Muscle of leg (tissue), 11 donors: ENCODE data around the gene BEAN1. TPM values are rescaled to one million over a fixed set of nuclear protein-coding genes. Genes with fewer than 3 reads are reported as not detected.
"Not testable (repeated sequence)": the region's sequence is repeated elsewhere in the genome, so short reads cannot be mapped to it uniquely, and the experiment has no call there.

Experiments
- DNase-seq: peaks from one replicate; pipeline ENCODE4 v3.0.0; 2013
- H3K27ac ChIP-seq: one replicate; pipeline ENCODE4 v1.5.1; 2013; ENCODE audit warnings: mild to moderate bottlenecking, low read length, control low read depth
- H3K27me3 ChIP-seq: one replicate; pipeline ENCODE4 v1.6.1; 2013; ENCODE audit warnings: low read length; ENCODE audit not compliant: control insufficient read depth, insufficient read depth
- H3K36me3 ChIP-seq: one replicate; pipeline ENCODE4 v1.6.1; 2013; ENCODE audit warnings: low read length; ENCODE audit not compliant: control insufficient read depth, insufficient read depth
- H3K4me1 ChIP-seq: one replicate; pipeline ENCODE4 v1.6.1; 2013; ENCODE audit warnings: low read length; ENCODE audit not compliant: control insufficient read depth, insufficient read depth
- H3K4me3 ChIP-seq: one replicate; pipeline ENCODE4 v1.5.1; 2013; ENCODE audit warnings: low read length, control low read depth
- H3K9me3 ChIP-seq: replicated peaks from 2 replicates; pipeline ENCODE4 v1.6.1; 2013; ENCODE audit warnings: low read depth, low read length; ENCODE audit not compliant: control insufficient read depth
- WGBS: methylation state at CpG from one replicate; pipeline ENCODE4 v1.1.5; 2013; ENCODE audit warnings: missing lambda C conversion rate; ENCODE audit not compliant: insufficient coverage; 5-methylcytosine and 5-hydroxymethylcytosine counted together
- polyA plus RNA-seq, 8 donors: library from polyadenylated mRNA; unstranded; fragments of 120-200 nt; gene quantifications; one replicate each; pipeline versions ENCODE4 v1.2.1 to v1.2.3, GENCODE V29; 2013; ENCODE audit warnings: inconsistent platforms in 1 of 8, low replicate concordance in 1 of 8; ENCODE audit not compliant: insufficient read length in 8 of 8, insufficient read depth in 1 of 8
- total RNA-seq: library from RNA; stranded (reverse); fragments of 120-200 nt; gene quantifications from one replicate; pipeline ENCODE4 v1.2.4, GENCODE V29; 2013

BEAN1 gene
- total and polyA plus RNA-seq, 9 donors = 0.40 to 2.1 (median 0.80) TPM

DNA sequence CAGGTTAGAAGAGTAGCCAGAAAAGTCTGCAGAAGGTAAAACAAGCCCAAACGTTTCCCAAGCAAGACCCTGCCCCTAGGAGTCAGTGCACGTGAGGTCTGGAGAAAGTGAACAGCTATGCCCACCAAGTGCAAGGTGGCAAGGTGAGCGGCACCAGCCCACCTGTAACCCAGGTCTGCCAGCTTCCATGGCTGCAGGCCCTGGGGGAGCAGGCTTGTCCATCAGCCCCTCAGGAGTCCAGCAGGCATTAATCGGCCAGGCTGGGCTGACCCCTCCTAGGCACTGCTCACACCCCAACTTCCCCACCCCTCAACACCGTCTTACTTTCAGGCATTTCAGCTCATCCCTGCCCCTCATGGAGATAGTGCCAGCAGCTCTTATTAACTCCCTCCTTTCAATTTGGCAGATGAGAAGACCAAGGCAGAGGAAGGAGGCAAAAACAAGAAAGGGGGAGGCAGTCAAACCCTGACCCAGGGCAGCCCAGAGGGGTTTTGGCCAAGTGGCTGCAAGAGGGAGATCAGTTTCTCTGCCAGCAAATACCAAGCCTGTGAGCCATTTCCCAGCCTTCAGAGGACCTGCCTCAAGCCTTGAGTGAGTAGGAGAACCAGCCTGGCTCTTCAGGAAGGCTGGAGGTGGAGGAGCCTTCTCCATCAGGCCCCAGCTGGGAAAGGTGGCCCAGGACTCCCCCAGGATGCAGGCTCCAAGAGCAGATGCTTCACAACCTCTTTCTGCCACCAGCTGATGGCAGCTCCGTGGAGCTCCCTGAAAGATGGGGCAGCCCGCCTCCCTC is 14.7 kb downstream of the BEAN1 start:
- Histone ChIP-seq H3K4me3 (no peak overlapping the region), H3K36me3 (no peaks in the 10 kb centered on the region), H3K27ac (no peak overlapping the region), H3K9me3 (no peaks in the 10 kb centered on the region), H3K4me1 (no peaks in the 10 kb centered on the region), H3K27me3 (peaks cover 19% of the 10 kb centered on the region)
- WGBS = 66% methylated on average over 3 of the region's 7 CpGs
- no peak for DNase-seq

DNA sequence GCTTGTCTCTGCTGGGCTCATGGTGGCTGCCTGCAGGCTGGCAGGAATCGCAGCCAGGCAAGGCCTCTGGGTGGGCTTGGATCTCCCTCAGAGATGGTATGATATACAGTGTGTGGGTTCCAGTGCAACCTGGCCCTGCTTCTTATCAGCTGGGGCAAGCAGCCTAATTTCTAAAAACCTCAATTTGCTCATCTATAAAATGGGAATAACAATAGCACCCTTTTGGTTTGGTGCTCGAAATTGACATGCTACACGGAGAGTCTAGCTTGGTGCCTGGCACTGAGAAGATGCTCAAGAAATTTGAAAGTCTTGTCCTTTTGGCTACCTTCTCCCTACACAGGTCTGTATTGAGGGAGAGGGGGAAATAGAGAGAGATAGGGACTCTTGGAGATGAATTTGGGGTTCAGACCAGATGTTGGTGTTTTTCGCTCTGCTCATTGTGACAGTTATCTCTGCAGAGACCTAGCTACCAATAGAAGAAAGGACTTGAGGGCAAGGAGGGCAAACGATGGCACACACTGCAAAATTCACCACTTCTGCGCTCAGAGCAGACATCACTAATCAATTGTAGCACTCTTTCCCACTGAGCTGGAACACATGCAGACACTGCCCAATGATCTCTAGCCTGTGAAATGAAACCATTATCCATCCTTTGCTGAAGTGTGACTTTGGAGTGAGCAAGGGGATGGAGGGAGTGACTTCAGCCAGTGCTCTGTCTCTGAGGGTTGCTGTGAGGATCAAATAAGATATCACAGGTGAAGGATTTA is 15.6 kb downstream of the BEAN1 start:
- Histone ChIP-seq H3K9me3 (no peaks in the 10 kb centered on the region), H3K27ac (no peak overlapping the region), H3K36me3 (no peaks in the 10 kb centered on the region), H3K4me1 (no peaks in the 10 kb centered on the region), H3K27me3 (peaks cover 19% of the 10 kb centered on the region), H3K4me3 (no peak overlapping the region)
- WGBS = 30% methylated on average over 2 of the region's 6 CpGs
- DNase-seq = no peak

DNA sequence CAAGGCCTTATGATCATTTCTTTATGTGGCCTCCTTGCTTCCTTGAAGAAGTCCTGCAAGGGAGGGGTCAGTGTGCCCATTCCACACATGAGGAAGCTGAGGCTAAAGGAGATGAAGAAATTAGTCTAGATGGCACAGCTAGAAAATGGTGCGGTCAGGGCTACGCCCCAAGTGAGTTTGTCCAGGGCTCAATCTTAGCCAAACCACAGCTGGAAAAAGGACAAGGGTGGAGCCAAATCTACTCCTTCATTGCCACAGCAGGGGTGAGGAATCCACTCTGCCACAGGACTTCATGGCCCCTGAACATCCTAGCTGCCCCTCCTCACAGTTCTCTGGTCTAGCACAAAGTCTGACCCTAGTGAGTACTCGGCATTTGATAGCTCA is 16.2 kb downstream of the BEAN1 start:
- H3K9me3 ChIP-seq = no peaks in the 10 kb centered on the region
- H3K27me3 ChIP-seq = peaks cover 19% of the 10 kb centered on the region
- H3K4me1 ChIP-seq = no peaks in the 10 kb centered on the region
- DNase-seq = no peak
- no peak overlapping the region for H3K4me3 ChIP-seq
- WGBS = 76% methylated on average over 3 of the region's 3 CpGs
- H3K27ac ChIP-seq = no peak overlapping the region
- no peaks in the 10 kb centered on the region for H3K36me3 ChIP-seq

DNA sequence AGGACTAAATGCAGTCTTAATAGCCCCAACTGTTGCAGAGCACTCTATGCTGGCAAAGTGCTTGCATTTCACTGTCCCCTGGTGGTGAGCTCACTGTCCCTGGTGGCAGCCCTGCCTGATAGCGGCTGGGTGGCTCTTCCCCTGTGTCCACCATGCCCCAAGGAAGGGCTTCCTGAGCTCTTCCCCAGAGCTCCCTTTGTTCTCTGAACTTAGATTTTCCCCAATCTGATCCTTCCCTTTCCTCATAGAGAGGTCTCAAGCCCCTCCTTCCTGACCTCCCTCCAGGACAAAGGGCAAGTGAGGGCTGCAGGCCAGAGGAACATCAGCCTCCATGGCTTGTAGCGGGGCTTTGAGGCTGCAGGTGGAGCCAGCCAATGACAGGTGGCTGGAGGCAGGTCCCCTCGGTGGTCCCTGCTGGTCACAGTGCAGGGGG is 17.0 kb downstream of the BEAN1 start:
- WGBS = 25% methylated on average over 3 of the region's 3 CpGs
- Histone ChIP-seq H3K4me1 (no peaks in the 10 kb centered on the region), H3K36me3 (no peaks in the 10 kb centered on the region), H3K27me3 (peaks cover 14% of the 10 kb centered on the region), H3K27ac (no peak overlapping the region), H3K9me3 (no peaks in the 10 kb centered on the region), H3K4me3 (no peak overlapping the region)
- no peak for DNase-seq

DNA sequence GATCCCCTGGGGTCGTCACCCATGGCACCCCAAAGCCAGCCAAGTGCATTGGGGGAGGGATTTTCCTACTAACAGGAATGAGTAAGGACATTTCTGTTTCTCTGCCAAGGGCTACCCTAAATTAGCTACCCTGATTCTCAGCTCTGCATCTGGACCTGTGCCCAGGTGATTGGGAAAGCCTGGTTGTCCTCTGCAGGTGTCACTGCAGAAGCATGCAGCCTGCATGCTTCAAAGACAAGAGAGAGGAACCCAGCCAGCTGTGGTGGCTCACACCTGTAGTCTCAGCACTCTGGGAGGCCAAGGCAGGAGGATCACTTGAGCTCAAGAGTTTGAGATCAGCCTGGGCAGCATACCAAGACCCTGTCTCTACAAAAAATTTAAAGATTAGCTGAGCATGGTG is 19.6 kb downstream of the BEAN1 start:
- H3K36me3 ChIP-seq = no peaks in the 10 kb centered on the region
- no peak overlapping the region for H3K27ac ChIP-seq

DNA sequence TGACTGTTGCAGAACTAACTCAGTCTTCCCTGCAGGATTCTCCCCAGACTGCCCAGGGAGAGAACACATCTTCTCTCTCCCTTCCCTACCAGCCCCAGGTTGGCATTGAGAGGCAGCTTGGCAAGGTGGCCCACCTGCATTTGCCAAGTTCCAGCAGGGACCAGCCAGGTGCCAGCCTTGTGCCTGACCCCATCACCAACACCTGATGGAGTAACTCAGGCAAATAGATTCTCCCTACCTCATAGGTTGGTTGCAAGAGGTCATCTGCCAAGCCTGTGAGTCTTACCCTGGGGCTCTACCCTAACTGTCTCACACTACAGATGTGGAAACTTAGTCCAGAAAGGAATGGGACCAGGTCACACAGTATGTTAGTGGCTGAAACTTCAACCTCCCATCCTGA is 20.4 kb downstream of the BEAN1 start:
- Histone ChIP-seq H3K27ac (no peak overlapping the region), H3K27me3 (peaks cover 7% of the 10 kb centered on the region), H3K4me1 (no peaks in the 10 kb centered on the region), H3K4me3 (no peak overlapping the region), H3K9me3 (no peaks in the 10 kb centered on the region), H3K36me3 (no peaks in the 10 kb centered on the region)
- no peak for DNase-seq

More for the DNA sequence above, 19.6 kb downstream of the BEAN1 start:
- Histone ChIP-seq H3K9me3 (no peaks in the 10 kb centered on the region), H3K27me3 (peaks cover 7% of the 10 kb centered on the region), H3K4me3 (no peak overlapping the region), H3K4me1 (no peaks in the 10 kb centered on the region)
- WGBS = no CpG with 5 or more reads among the region's 1 CpG
- no peak for DNase-seq

DNA sequence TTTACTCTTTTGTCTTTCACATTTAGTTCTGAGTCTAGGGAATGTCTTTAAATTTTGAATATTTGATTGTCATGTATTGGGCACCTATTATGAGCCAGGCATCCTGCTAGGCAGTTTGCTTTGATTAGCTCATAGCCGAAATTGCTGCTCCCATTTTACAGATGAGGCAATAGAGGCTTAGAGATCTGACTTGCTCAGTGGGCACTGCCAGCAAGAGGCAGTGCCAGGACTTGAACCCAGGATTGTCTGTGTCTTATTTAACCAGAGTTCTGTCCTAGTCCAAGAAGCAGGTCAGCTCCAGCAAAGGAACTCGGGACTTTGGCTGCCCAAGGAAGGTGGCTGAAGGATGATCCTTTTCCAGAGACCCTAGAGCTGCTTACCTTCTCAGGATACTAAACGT is 24.5 kb downstream of the BEAN1 start:
- no peak overlapping the region for H3K27ac ChIP-seq
- WGBS = 100% methylated on average over 2 of the region's 3 CpGs
- no peaks in the 10 kb centered on the region for H3K9me3 ChIP-seq
- H3K36me3 ChIP-seq = no peaks in the 10 kb centered on the region
- H3K4me1 ChIP-seq = no peaks in the 10 kb centered on the region
- DNase-seq = no peak
- no peaks in the 10 kb centered on the region for H3K27me3 ChIP-seq
- H3K4me3 ChIP-seq = no peak overlapping the region

DNA sequence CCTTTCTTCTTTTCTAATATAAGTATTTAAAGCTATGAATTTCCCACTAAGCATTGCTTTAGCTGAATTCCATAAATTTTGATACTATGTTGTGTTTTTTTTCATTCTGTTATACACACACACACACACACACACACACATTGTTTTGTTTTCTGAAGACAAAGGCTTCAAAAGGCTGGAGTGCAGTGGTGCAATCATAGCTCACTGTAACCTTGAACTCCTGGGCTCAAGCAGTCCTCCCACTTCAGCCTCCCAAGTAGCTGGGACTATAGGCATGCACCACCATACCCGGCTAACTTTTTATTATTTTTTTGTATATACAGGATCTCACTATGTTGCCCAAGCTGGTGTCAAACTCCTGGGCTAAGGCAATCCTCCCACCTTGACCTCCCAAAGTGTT is 26.1 kb downstream of the BEAN1 start:
- WGBS = no CpG with 5 or more reads among the region's 1 CpG
- not testable (repeated sequence) for H3K9me3 ChIP-seq, H3K4me3 ChIP-seq, H3K27me3 ChIP-seq, H3K36me3 ChIP-seq, H3K27ac ChIP-seq, H3K4me1 ChIP-seq, DNase-seq

DNA sequence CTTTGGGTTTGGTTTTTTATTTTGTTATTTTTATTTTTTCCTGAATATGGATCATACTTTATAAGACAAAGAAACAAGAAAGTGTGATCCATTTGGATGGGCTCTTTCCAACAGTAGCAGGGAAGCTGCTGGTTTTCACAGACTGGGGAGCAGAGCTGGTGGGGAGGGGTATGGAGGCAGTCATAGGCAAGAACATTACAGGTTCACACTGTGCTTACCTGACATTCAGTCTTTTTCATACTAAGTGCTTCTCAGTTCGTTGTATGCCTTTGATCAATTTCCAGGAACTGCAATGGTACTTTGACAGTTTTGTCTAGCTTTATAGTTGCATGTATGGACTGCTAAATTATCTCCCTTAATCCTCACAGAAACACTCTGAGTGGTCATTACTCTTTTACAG is 27.7 kb downstream of the BEAN1 start:
- H3K4me1 ChIP-seq = no peaks in the 10 kb centered on the region
- no peaks in the 10 kb centered on the region for H3K36me3 ChIP-seq
- no peak overlapping the region for H3K27ac ChIP-seq
- no peak for DNase-seq
- no peaks in the 10 kb centered on the region for H3K9me3 ChIP-seq
- H3K27me3 ChIP-seq = peaks cover 6% of the 10 kb centered on the region
- no CpG with 5 or more reads among the region's 1 CpG for WGBS
- H3K4me3 ChIP-seq = no peak overlapping the region

DNA sequence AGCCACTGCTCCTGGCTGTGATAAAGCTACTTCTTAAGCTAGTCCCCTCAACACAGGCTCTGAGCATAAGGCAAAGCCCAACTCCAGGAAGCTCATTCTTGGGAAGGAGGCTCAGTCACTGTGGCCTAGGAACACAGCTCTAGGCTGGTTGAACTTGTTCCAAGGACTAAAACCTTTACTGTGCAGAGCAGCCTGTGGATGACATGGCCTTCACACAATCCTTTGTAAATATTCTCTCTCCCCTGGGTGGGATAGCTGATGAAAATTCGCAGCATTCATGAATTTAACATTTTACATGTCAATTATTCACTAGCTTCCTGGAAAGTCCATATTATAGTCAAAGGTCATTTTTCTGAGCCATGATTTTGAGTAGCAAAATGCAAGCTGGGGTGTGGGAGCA is 28.9 kb downstream of the BEAN1 start:
- no peaks in the 10 kb centered on the region for H3K9me3 ChIP-seq
- H3K4me3 ChIP-seq = no peak overlapping the region
- no peaks in the 10 kb centered on the region for H3K4me1 ChIP-seq
- no peak for DNase-seq
- H3K36me3 ChIP-seq = no peaks in the 10 kb centered on the region
- no peak overlapping the region for H3K27ac ChIP-seq
- WGBS = no CpG with 5 or more reads among the region's 1 CpG
- peaks cover 12% of the 10 kb centered on the region for H3K27me3 ChIP-seq
